K562 (cell line): ENCODE measurements around the gene HDLBP. TPM values are rescaled to one million over a fixed set of nuclear protein-coding genes. Genes with fewer than 3 reads are reported as not detected.
A peak's percentile ranks its signal among the peaks of the same experiment; 100 is the strongest.

ENCODE experiments used
- ATAC-seq: fragments of 200-7000 bp; cut with Tn5 transposase; 3 replicates; pipeline ENCODE4 v1.9.1; 2020; ENCODE audit warnings: moderate library complexity
- BruUV-seq: library from RNA; stranded (reverse); fragments of 400-500 nt; replicated peaks from 2 replicates; lab custom pipeline; 2021; lab: Mats Ljungman, UMichigan
- CTCF ChIA-PET: fragments of 300-600 bp; formaldehyde crosslinking; extraction: SDS; loops from one replicate; lab custom pipeline; 2021; ENCODE audit warnings: low intra/inter-chr PET ratio; lab: Yijun Ruan, JAX
- POLR2A ChIA-PET: fragments of 300-600, 350-650 bp; sonication (Branson Sonifier 250); formaldehyde crosslinking; extraction: SDS; loops from one replicate; lab custom pipeline; 2021; ENCODE audit warnings: antibody characterized with exemption, inconsistent platforms; lab: Yijun Ruan, JAX
- DNase-seq, 4 experiments: peaks; one replicate each; pipeline versions ENCODE4 v3.0.0 to v3.0.0-alpha.2; 2011 to 2018; ENCODE audit warnings: low spot score in 3 of 4, mixed read lengths in 3 of 4; ENCODE audit errors: extremely low read depth in 1 of 4
- FAIRE-seq: peaks from 2 replicates; lab custom pipeline; 2011; peaks lifted over from hg19 to GRCh38; lab: Jason Lieb, UNC
- H2AFZ ChIP-seq: 2 replicates; pipeline ENCODE4 v1.6.0; 2011; ENCODE audit warnings: low read depth, low read length, control low read depth, inconsistent platforms
- H3K27ac ChIP-seq: fragments of 200-600 bp; 3 replicates; pipeline ENCODE4 v1.8.0; 2011; ENCODE audit warnings: low read depth, mild to moderate bottlenecking, control low read depth, inconsistent platforms, low read length, moderate library complexity, mixed read lengths; ENCODE audit errors: extremely low read depth
- H3K27me3 ChIP-seq, 2 experiments: fragments of 300-600 bp in 1 of 2; 2 replicates in 1 of 2; 3 replicates in 1 of 2; pipeline versions ENCODE4 v1.6.0 to v1.8.0; 2011; ENCODE audit warnings: inconsistent platforms in 2 of 2, low read length in 2 of 2, mild to moderate bottlenecking in 1 of 2, mixed read lengths in 1 of 2, moderate library complexity in 1 of 2; ENCODE audit not compliant: control insufficient read depth in 2 of 2, insufficient read depth in 2 of 2
- H3K36me3 ChIP-seq: fragments of 300-600 bp; 3 replicates; pipeline ENCODE4 v1.8.0; 2011; ENCODE audit warnings: mild to moderate bottlenecking, low read length, inconsistent platforms; ENCODE audit not compliant: control insufficient read depth, insufficient read depth
- H3K4me1 ChIP-seq, 2 experiments: fragments of 200-600 bp in 1 of 2; replicated peaks in 1 of 2; 2 replicates in 1 of 2; 3 replicates in 1 of 2; pipeline versions ENCODE4 v1.5.1 to v1.8.0; 2011; ENCODE audit warnings: inconsistent platforms in 2 of 2, low read length in 2 of 2, mild to moderate bottlenecking in 1 of 2, mixed read lengths in 1 of 2, moderate library complexity in 1 of 2; ENCODE audit not compliant: control insufficient read depth in 2 of 2, insufficient read depth in 2 of 2
- H3K4me2 ChIP-seq: 2 replicates; pipeline ENCODE4 v1.6.1; 2011; ENCODE audit warnings: low read length, control low read depth, inconsistent platforms, mixed read lengths; ENCODE audit not compliant: insufficient read depth
- H3K4me3 ChIP-seq: fragments of 200-600 bp; sonication (generic), shearing (Covaris generic); 2 replicates; pipeline ENCODE4 v1.5.1; 2016; ENCODE audit warnings: control low read depth, inconsistent platforms
- H3K79me2 ChIP-seq: fragments of 200-600 bp; 3 replicates; pipeline ENCODE4 v1.8.0; 2011; ENCODE audit warnings: low read length, inconsistent platforms; ENCODE audit not compliant: control insufficient read depth, insufficient read depth
- H3K9ac ChIP-seq, 2 experiments: 2 replicates each; pipeline versions ENCODE4 v1.6.0 to v1.6.1; 2011; ENCODE audit warnings: low read depth in 2 of 2, low read length in 2 of 2, control low read depth in 1 of 2, inconsistent platforms in 1 of 2, mild to moderate bottlenecking in 1 of 2, mixed read lengths in 1 of 2; ENCODE audit not compliant: insufficient read depth in 1 of 2
- H3K9me1 ChIP-seq: one replicate; pipeline ENCODE4 v1.6.0; 2011; ENCODE audit warnings: inconsistent platforms, mild to moderate bottlenecking, low read length, moderate library complexity; ENCODE audit not compliant: control insufficient read depth, insufficient read depth
- H3K9me3 ChIP-seq: replicated peaks from 2 replicates; pipeline ENCODE4 v1.5.1; 2011; ENCODE audit warnings: low read depth, low read length, inconsistent platforms; ENCODE audit not compliant: control insufficient read depth, insufficient read depth
- H4K20me1 ChIP-seq: replicated peaks from 2 replicates; pipeline ENCODE4 v1.6.1; 2011; ENCODE audit warnings: low read length, inconsistent platforms, mixed read lengths; ENCODE audit not compliant: control insufficient read depth, insufficient read depth
- CTCF ChIP-seq, 3 experiments: IDR thresholded peaks in 2 of 3; conservative IDR thresholded peaks in 1 of 3; 2 replicates each; pipeline ENCODE4 v1.5.1; 2011 to 2012; ENCODE audit warnings: low read length in 3 of 3, mild to moderate bottlenecking in 3 of 3, control low read depth in 2 of 3, improper control_type of control experiment in 1 of 3, inconsistent platforms in 1 of 3, low read depth in 1 of 3, mixed read lengths in 1 of 3, moderate library complexity in 1 of 3; ENCODE audit not compliant: insufficient read depth in 2 of 3
- HINFP ChIP-seq: fragments of 450-650 bp; conservative IDR thresholded peaks from 2 replicates; pipeline ENCODE4 v1.6.1; 2016; ENCODE audit warnings: missing genetic modification characterization, low read depth, mild to moderate bottlenecking, control low read depth, missing compliant biosample characterization
- PHTF2 ChIP-seq: fragments of 250-450 bp; sonication (Bioruptor Pico); IDR thresholded peaks from 2 replicates; pipeline ENCODE4 v1.5.0; 2021; ENCODE audit warnings: mild to moderate bottlenecking
- THAP12 ChIP-seq: fragments of 250-450 bp; sonication (Bioruptor Pico); IDR thresholded peaks from 2 replicates; pipeline ENCODE4 v1.9.0; 2021; ENCODE audit warnings: mild to moderate bottlenecking, inconsistent platforms
- ZNF79 ChIP-seq: fragments of 250-450 bp; sonication (Bioruptor Pico); IDR thresholded peaks from 2 replicates; pipeline ENCODE4 v1.4.0; 2020; ENCODE audit warnings: low read depth, mild to moderate bottlenecking, moderate library complexity
- WGBS: fragments of 100-300 bp; shearing (Covaris generic); methylation state at CpG from one replicate; pipeline ENCODE4 v1.1.6; 2016; ENCODE audit warnings: low coverage, mixed read lengths; ENCODE audit not compliant: insufficient coverage; ENCODE audit errors: missing lambda C conversion rate; 5-methylcytosine and 5-hydroxymethylcytosine counted together
- in situ Hi-C: fragments of 300-500 bp; cut with MboI; formaldehyde crosslinking; loops from 4 replicates; pipeline ENCODE4 v1.15.0; 2018; ENCODE audit warnings: inconsistent platforms, mixed read lengths
- intact Hi-C: fragments of 100-400 bp; cut with micrococcal nuclease; formaldehyde crosslinking; loops from 2 replicates; pipeline ENCODE4 v1.14.2; 2022
- polyA plus RNA-seq, 8 experiments: library from polyadenylated mRNA; depleted of rRNA in 4 of 8; stranded (reverse) in 5 of 8; unstranded in 3 of 8; fragments of >200 nt; fragmentation: Nextera tagmentation in 2 of 8; fragmentation: Illumina TruSeq in 1 of 8; extraction: Ambion mirVana in 2 of 8; extraction: Trizol in 1 of 8; gene quantifications; 2 replicates each; pipeline versions ENCODE4 v1.2.1 to v1.2.3, GENCODE V29; 2011 to 2014; ENCODE audit warnings: inconsistent platforms in 1 of 8, missing spikeins in 1 of 8
- total RNA-seq, 7 experiments: library from RNA; depleted of rRNA in 6 of 7; stranded (reverse); fragments of >200 nt in 6 of 7; fragmentation: Illumina TruSeq in 2 of 7; extraction: Trizol in 2 of 7; gene quantifications; 2 replicates each; pipeline versions ENCODE4 v1.2.1 to v1.2.3, GENCODE V29; 2011 to 2021; ENCODE audit warnings: low replicate concordance in 1 of 7
- TF ChIP-seq, protein P1 (sequence below): sonication (generic); formaldehyde crosslinking; IDR thresholded peaks from 2 replicates; pipeline ENCODE4 v1.9.0; 2022; ENCODE audit warnings: mild to moderate bottlenecking, missing genetic modification reagents

HDLBP gene
- total and polyA plus RNA-seq, 9 of the 15 experiments (the other 6 are each of a cell fraction or from before 2014, with no cell fraction given): 24.4 to 378 (median 146) TPM

DNA sequence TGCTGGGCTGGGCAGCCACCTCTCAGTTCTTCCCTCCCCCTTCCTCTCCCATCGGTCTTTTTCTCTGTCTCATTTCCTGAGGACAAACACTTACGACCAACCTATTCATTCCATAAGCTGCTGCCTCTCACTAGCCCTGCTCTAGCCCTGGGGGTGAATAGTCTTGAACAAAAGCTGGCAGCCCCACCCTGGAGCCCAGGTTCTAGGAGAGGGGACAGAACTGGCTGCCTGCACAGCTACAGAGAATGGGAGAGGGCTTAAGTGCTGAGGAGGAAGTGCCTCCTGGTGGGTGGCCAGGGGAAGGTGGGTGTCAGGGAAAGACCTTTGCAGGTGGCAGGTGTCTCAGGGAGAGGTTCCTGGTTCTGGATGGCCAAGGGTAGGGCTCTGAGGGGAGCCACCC, 104.2 kb downstream of the HDLBP start (continued):
- TF ChIP-seq THAP12: no peak
- TF ChIP-seq, all 486 proteins: peak for 0

- Histone ChIP-seq H3K27me3 (peaks cover 7 to 54% of the 10 kb centered on the region in 2 experiments; a peak in 4 of 5 replicates), H4K20me1 (no peaks in the 10 kb centered on the region; the same call in 1 of the 2 replicates), H3K36me3 (no peaks in the 10 kb centered on the region), H3K27ac (no peak overlapping the region), H3K4me3 (no peak overlapping the region), H3K9me1 (no peaks in the 10 kb centered on the region), H3K9ac (no peak overlapping the region), H3K9me3 (no peaks in the 10 kb centered on the region), H2AFZ (no peak overlapping the region), H3K4me1 (peaks cover 0 to 17% of the 10 kb centered on the region in 2 experiments; a peak in 2 of 5 replicates), H3K4me2 (peak overlapping the region; percentile 37; the same call in 1 of the 2 replicates), H3K79me2 (no peaks in the 10 kb centered on the region)
- BruUV-seq: no TSS peak
- DNase-seq (peak; percentile 44 to 54 (median 46)), ATAC-seq (peak; percentile 93), FAIRE-seq (no peak)
- in situ Hi-C loops (no loop called here), intact Hi-C loops (no loop called here)
- POLR2A ChIA-PET: interaction anchor here (0.6 to 1.2 kb wide), 2 partner anchors 14 to 63 kb away, joined by 3 read pairs; no protein-coding TSS in a partner anchor
- CTCF ChIA-PET: no interaction called here
- 3% methylated on average over 17 of the region's 33 CpGs for WGBS
- TF ChIP-seq ZNF79 (CRISPR knock-in tag) (no peak), HINFP (no peak), CTCF (IDR thresholded peaks at IDR 0.05 in 2 of 3, conservative IDR thresholded peaks at IDR 0.05 in 1 of 3; ENCODE audit: insufficient read depth in 2 of 3, low read depth in 1 of 3, low read length in 3 of 3) (peak; percentile 16 to 29 (median 25); a peak in 3 of 6 replicates), PHTF2 (CRISPR knock-in tag) (no peak)
- TF ChIP-seq, protein P1, sequence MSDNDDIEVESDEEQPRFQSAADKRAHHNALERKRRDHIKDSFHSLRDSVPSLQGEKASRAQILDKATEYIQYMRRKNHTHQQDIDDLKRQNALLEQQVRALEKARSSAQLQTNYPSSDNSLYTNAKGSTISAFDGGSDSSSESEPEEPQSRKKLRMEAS: 0 out of 2 replicates have a peak, but pooled peaks have one; percentile 25
Observed at GRCh38 chr2:241209271-241209670, 106.2 kb downstream of the HDLBP start.
